NOMO-1 treated with dmso at 0.1 percent for 144 hours (cell line): ENCODE results near the gene ADAMTS15.

Source experiments
- DNase-seq: peaks from one replicate; lab custom pipeline; 2025; ENCODE audit not compliant: unreplicated experiment; lab: John Stamatoyannopoulos, UW

Gene ADAMTS15

DNA sequence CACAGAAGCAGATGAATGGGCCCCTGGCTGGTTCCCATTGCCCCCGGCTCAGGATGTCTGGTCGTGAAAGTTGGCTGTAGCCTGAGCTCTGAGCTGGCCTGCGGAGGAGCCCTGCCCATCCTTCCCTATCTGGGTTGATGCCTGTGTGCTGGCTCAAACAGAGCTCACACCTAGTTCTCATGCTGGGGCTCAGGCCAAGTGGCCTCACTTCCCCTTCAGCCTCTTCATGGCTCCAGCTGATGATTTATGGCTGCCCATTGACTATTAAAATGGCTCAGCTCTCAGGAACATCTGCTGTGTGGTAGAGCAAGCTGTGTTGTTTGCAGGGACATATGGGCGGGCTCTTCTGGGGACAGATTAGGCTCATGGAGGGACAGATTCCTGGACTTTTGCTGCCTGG, 64.7 kb downstream of the ADAMTS15 start:
- DNase-seq: peak; percentile 2

DNA sequence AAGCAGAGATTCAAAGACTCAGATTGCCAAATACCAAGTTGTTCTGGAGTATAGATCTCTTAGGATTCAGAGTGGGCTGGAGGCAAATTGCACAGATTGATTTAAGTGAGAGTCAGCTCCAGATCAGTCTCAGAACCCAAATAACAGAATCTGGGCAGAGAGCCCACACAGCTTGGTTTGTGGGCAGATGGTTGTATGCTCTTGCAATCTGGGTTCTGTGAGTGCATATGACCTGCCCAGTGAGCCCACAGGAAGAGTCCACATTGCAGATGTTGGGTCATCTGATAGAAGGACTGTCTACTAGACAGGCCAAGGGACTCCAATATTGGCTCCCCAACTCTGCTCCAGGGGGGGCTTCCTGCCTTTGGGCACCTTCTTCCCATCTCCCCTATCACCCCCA, 65.9 kb downstream of the ADAMTS15 start:
- no peak for DNase-seq

DNA sequence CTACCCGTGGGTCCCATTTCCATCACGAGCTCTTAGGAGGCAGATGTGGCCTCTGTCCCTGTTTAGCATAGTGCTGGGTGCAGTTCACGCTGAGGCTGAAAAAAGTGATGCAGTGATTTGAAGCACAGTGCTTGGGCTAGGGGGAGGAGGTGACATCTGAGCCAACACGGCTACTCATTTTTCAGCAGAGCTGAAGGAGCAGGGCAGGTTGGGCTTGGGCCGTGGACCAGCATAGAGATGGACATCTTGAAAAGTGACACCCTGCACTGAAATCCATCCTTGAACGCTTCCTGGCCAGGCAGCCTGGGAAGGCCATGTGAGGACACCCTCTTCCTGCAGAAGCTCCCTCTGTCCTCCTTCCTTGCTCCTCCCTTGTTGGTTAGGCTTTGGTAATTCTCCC, 66.4 kb downstream of the ADAMTS15 start:
- DNase-seq: no peak

DNA sequence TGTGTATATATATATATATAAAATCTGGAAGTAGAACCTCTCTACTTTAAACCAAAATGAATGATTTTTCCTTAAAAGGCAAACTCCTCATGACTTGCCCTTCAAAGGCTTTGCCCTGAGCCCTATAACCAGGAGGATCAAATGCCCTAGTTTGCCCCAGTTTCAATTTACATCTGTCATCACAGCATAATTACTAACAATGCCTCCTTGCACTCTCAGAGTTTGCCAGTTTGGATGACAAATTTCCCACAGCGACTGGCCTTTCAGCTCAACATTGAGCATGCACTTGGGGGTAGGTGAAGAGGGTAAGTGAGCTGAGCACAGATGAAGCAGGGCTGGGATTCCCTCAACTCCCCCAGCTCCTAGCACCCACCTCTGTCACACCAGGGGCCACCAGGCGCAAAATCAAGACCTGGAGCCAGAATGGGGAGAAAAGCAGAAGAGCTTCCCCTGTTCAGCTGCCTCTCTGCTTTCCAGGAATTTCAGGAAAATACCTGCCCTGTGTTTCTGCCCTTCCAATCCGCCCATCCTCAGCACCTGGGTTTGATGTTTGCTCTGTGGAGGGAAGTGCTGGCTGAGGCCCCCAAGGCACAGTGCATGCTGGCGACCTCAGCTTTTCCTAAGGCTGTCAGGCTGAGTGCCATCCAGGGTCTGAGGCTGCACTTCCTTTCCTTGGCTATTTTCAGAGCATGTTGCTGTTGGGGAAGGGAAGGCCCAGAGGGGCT, 67.5 kb downstream of the ADAMTS15 start:
- no peak for DNase-seq

DNA sequence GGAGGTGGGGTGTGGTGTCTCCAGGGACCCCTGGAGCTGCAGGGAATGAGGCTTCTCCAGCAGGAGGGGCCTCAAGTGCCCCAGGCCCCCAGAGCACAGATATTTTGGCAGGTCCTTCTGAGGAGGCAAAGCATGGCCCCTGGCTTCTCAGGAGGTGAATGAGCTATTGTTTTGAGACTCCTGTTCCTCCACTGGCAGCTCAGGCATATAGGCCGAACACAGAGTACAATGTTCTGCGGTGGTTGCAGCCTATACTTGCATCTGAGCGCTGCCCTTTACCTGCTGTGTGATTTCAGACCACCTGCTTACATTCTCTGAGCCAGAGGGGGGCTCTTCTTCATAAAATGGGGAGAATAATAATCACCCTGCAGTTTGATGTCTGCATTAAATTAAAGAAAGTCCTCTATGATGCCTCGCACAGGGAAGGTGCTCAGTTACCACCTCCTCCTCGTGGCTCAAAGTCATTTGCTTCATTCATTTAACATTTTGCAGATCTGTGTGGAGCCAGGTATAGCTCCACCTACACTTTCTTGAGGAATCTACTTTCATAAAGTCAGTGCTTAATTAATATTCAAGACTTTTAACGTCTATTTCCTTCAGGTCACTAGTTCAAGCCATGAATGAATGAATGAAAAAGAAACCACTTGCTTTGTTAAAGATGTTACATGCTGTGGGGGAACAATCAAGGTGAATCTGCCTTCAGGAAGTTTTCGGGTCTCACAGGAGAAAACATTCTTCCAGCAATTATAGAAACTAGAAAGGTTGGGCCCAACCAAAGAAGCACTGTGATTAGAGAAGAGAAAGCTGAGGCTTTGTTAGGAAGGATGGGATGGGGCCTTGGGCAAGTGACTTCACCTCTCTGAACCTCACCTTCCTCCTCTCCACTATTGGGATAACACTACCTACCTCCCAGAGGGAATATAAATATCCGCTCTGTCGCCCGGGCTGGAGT, 68.4 kb downstream of the ADAMTS15 start:
- no peak for DNase-seq

DNA sequence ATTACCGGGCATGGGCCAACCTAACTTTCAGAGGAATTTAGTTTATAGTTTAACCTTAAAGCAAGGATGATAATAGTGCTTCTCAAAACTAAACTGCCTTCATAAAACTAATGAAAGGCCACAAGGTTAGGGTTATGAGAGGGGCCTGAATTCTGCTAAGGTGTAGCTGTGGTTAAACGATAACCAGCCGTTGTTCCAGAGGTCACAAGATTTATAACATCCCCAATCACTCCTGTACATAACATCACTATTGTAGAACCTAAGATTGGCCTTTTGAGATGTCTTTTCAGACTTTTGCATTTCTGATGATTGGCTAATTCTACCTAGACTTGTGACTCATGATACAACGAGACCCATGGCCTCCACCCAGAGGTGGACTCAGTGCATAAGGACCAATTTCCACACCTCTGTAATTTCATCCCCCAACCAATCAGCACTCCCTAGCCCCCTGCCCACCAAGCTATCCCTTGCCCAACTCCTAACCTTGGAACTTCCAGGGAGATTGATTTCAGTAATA, 69.8 kb downstream of the ADAMTS15 start:
- DNase-seq: no peak

DNA sequence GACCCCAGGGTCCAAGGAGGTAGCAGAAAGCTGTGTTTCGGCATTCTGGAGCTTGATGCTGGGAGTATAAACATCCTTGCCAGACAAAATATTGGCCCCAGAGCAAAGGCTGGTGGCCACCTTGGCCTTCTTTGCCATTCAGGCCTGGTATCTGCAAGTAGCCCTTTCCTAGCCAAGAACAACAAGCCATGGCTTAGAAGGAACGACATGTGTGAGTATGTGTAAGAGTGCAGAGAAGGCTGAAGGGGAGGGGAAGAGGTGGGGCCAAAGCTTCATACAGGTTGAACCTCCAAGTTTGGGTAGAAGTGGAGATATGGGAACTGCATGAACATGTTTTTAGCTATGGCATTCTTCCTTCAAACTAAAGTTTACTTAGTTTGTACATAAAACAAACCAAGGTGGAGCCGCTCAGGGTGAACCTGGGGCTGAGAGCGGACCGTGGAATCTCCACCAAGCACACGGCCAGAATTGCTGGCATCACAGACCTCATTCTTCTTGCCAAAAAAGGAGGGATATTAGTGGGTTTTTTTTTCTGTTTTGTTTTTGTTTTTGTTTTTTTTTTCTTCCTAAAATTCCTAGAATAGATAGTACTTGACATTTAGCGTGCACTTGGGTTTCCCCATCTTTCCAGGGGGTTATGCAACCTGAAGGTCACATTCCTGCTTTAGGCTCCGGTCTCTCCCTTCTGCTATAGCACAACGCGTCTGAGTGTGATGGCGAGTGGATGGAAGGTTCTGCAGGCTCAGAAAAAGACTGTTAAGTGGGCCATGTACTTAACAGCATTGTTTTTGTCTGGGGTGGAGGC, 70.9 kb downstream of the ADAMTS15 start:
- DNase-seq: no peak

DNA sequence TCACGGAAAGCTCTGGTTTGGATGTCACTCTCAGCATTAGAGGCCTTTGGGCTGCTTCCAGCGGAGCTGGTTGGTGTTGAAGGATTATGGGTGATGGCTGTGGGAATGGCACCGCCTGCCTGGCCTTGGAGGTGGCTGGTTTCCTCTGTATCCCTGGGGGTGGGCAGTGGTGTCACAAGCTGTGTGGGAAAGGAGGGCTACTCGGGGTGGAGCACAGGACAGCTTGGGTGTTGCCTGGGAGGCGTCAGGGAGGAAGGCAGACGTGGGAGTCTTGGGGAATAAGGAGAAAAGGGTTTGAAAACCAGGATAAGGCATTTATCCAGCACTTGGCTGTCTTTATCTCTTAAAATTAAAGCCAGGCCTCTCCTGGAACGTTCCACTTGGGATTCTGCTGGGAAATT, 71.8 kb downstream of the ADAMTS15 start:
- DNase-seq: no peak

DNA sequence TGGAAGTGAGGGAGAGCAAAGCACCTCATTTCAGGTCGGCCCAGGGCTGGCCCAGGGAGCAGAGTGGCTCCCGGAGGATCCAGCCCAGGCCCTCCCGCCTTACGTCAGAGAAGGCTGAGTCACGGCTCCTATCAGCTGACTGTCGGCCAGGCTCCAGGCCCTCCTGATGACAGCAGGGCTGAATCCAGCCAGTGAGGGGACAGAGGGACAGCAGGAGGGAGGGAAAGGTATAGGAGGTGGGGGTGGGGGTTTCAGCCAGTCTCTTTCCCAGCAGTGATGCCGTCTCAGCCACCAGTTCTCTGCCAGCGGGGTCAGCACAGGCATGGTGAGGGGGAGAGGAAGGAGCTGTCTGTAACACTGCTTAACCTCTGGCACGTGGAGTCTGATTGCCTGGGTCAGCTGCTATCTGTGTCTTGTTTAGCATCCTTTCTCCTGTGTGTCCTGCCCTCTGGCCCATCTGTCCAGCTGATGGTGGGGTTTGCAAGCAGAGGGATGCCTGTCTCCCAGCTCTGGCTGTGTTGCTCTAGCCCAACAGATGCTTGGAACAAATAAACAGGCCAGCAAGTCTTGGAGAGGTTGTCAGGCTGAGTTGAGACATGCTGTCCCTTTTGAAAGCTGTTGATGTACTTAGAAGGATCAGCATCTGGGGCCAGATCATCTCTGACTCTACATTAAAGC, 74.0 kb downstream of the ADAMTS15 start:
- DNase-seq: no peak

DNA sequence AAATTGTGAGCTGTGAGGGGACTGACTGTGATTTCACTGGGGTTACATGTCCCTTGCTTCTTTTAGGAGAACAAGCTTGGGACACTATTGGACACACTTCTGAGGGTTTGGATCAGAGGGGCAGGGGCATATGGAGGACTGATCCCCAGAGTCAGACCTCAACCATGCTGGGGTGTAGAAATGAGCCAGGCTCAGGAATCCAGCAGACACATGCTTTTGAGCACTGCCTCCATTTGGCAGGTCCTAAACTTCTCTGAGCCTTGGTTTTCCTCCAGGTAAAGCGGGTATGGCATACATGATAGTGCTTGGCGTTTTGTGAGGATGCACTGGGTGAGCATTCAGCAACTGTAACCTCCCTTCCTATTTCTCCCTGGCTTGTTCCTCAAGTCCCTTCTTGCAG, 74.7 kb downstream of the ADAMTS15 start:
- DNase-seq: no peak

DNA sequence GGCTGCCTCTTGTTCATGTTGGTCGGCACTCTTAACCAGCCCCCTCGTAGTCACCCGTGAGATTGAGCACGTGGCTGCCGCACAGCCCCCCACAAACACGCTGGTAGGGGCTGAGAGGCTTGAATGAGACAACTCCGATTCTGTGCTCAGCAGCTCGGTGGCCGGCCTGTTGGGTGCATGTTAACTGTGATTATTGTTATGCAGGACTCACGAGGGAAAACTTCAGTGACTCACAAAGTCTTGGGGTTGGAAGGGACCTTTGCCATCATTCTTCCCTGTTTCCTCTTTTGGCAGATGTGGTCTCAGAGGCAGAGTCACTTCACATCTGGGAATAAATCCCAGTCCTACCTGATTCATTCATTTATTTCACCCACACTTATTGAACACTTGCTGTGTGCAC, 75.2 kb downstream of the ADAMTS15 start:
- no peak for DNase-seq

DNA sequence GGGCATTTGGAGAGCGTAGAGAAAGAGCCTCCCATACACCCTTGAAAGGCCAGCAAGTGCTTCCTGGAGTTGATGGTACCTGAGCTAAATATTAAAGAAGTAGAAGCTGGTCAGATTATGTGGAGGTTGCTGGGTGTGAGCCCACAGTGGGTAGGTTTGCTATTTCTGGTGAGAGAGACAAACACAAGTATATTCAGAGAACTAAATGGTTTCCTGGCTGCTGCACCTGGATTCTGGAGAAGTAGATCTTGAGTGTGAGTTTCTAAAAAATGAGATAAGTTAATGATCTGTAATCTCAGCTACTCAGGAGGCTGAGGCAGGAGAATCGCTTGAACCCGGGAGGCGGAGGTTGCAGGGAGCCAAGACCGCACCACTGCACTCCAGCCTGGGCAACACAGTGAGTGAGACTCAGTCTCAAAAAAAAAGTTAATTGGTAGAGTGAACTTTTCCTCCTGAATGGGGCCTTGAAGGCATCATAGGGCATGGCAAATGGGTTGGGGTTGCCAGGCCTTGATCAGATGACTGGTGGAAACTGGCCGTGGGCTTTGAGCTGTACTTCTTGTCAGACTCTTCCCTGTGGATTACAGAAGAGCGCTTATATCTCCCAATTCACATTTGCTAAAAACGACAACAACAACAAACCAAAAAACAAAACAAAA, 75.8 kb downstream of the ADAMTS15 start:
- DNase-seq: no peak

DNA sequence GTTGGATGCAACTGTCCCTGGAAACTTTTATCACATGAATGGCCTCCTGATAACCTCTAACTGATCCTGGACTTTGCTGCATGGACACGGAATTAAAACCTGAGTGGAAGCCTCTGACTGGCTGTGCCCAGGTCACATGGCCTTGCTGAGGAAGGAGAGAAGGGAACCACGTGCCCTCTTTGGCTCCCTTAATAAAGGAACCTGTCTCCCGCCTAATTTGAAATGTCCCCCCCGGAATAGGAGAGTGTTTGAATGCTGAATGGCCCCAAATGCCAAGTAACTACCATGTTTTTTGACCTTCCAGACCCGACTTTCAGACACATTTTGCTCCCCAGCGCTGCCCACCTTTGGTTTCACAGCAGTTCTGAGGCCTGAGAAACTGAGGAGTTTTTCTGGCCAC, 76.9 kb downstream of the ADAMTS15 start:
- no peak for DNase-seq
